Vagina (tissue), 2 donors: ENCODE data around the gene KIF26A.

Experiments used
- CTCF ChIP-seq, 3 experiments: fragments of 450-650 bp in 2 of 3; fragments of 200-600 bp in 1 of 3; sonication (generic) in 1 of 3; IDR thresholded peaks; one replicate each; pipeline ENCODE4 v1.5.1; 2017 to 2019; ENCODE audit warnings: antibody characterized with exemption in 3 of 3, mild to moderate bottlenecking in 2 of 3, moderate library complexity in 2 of 3
- POLR2A ChIP-seq, 2 donors: fragments of 450-650 bp; IDR thresholded peaks; one replicate each; pipeline ENCODE4 v1.6.1; 2017; ENCODE audit warnings: antibody characterized with exemption in 2 of 2, mild to moderate bottlenecking in 2 of 2, moderate library complexity in 2 of 2

- TF ChIP-seq CTCF (IDR thresholded peaks at IDR 0.05) (no peak), POLR2A (IDR thresholded peaks at IDR 0.05) (no peak)
These were observed 41.4 kb upstream of the KIF26A start for GRCh38 chr14:104096751-104097700.
